Endothelial cell of umbilical vein (primary cell): ENCODE measurements around the gene SPINT2. TPM values are rescaled to one million over a fixed set of nuclear protein-coding genes. Genes with fewer than 3 reads are reported as not detected.

Source experiments
- BruUV-seq: library from RNA; stranded (reverse); fragments of 400-500 nt; replicated peaks from 2 replicates; lab custom pipeline; 2021; lab: Mats Ljungman, UMichigan
- CTCF ChIA-PET: fragments of 300-600, 350-600 bp; sonication (Branson Sonifier 250); formaldehyde crosslinking; loops from one replicate; lab custom pipeline; 2021; ENCODE audit warnings: antibody characterized with exemption, inconsistent platforms; lab: Charles Lee
- POLR2A ChIA-PET: fragments of 300-600, 350-600 bp; sonication (Branson Sonifier 250); formaldehyde crosslinking; loops from one replicate; lab custom pipeline; 2021; ENCODE audit warnings: antibody characterized with exemption, inconsistent platforms; lab: Charles Lee
- DNase-seq: peaks from one replicate; pipeline ENCODE4 v3.0.0-alpha.2; 2011; ENCODE audit warnings: low read depth, low spot score
- FAIRE-seq: peaks from 2 replicates; lab custom pipeline; 2011; peaks lifted over from hg19 to GRCh38; lab: Jason Lieb, UNC
- H2AFZ ChIP-seq: 2 replicates; pipeline ENCODE4 v1.6.0; 2012; ENCODE audit warnings: low read depth, low read length, control low read depth, inconsistent platforms
- H3K27ac ChIP-seq: 2 replicates; pipeline ENCODE4 v1.5.1; 2011; ENCODE audit warnings: low read depth, mild to moderate bottlenecking, control low read depth, low read length, moderate library complexity; ENCODE audit not compliant: insufficient read depth
- H3K27me3 ChIP-seq, 2 experiments: 2 replicates each; pipeline versions ENCODE4 v1.6.0 to v1.6.1; 2011; ENCODE audit warnings: low read length in 2 of 2, mixed read lengths in 1 of 2; ENCODE audit not compliant: control insufficient read depth in 2 of 2, insufficient read depth in 2 of 2
- H3K36me3 ChIP-seq, 2 experiments: 2 replicates in 1 of 2; 3 replicates in 1 of 2; pipeline ENCODE4 v1.5.1; 2011; ENCODE audit warnings: low read length in 2 of 2, mild to moderate bottlenecking in 1 of 2, moderate library complexity in 1 of 2; ENCODE audit not compliant: control insufficient read depth in 2 of 2, insufficient read depth in 2 of 2; ENCODE audit errors: extremely low read depth in 1 of 2
- H3K4me1 ChIP-seq: 3 replicates; pipeline ENCODE4 v1.5.1; 2011; ENCODE audit warnings: mild to moderate bottlenecking, low read length; ENCODE audit not compliant: control insufficient read depth, insufficient read depth; ENCODE audit errors: extremely low read depth
- H3K4me2 ChIP-seq: 2 replicates; pipeline ENCODE4 v1.6.1; 2011; ENCODE audit warnings: low read length, control low read depth, mixed read lengths; ENCODE audit not compliant: insufficient read depth
- H3K4me3 ChIP-seq, 3 experiments: fragments of 200-600 bp in 1 of 3; sonication (generic), shearing (Covaris generic) in 1 of 3; replicated peaks in 1 of 3; 2 replicates each; pipeline ENCODE4 v1.5.1; 2011 to 2016; ENCODE audit warnings: control low read depth in 3 of 3, low read length in 3 of 3, mild to moderate bottlenecking in 2 of 3, inconsistent platforms in 1 of 3, low read depth in 1 of 3, moderate library complexity in 1 of 3; ENCODE audit not compliant: insufficient read depth in 1 of 3
- H3K79me2 ChIP-seq: 2 replicates; pipeline ENCODE4 v1.6.0; 2012; ENCODE audit warnings: low read length, inconsistent platforms; ENCODE audit not compliant: control insufficient read depth, insufficient read depth
- H3K9ac ChIP-seq: replicated peaks from 2 replicates; pipeline ENCODE3; 2011; ENCODE audit warnings: low read length, control low read depth; ENCODE audit not compliant: insufficient read depth; ENCODE audit errors: extremely low read depth
- H3K9me1 ChIP-seq: replicated peaks from 3 replicates; pipeline ENCODE4 v1.6.0; 2011; ENCODE audit warnings: mild to moderate bottlenecking, low read length; ENCODE audit not compliant: control insufficient read depth, insufficient read depth; ENCODE audit errors: extremely low read depth
- H3K9me3 ChIP-seq: replicated peaks from 2 replicates; pipeline ENCODE4 v1.5.1; 2012; ENCODE audit warnings: low read length, inconsistent platforms; ENCODE audit not compliant: control insufficient read depth, insufficient read depth
- H4K20me1 ChIP-seq: replicated peaks from 2 replicates; pipeline ENCODE3; 2011; ENCODE audit warnings: mild to moderate bottlenecking, low read length; ENCODE audit not compliant: control insufficient read depth, insufficient read depth; ENCODE audit errors: extremely low read depth
- CTCF ChIP-seq, 2 donors: IDR thresholded peaks; 1 replicate in 1 of 2; 2 replicates in 1 of 2; pipeline ENCODE4 v1.5.1; 2011; ENCODE audit warnings: low read length in 2 of 2, mild to moderate bottlenecking in 2 of 2, moderate library complexity in 2 of 2, control low read depth in 1 of 2, inconsistent platforms in 1 of 2, low read depth in 1 of 2; ENCODE audit not compliant: insufficient read depth in 1 of 2; ENCODE audit errors: extremely low read depth in 1 of 2
- EZH2 ChIP-seq: IDR thresholded peaks from 2 replicates; pipeline ENCODE4 v1.6.1; 2012; ENCODE audit warnings: borderline replicate concordance, low read depth, mild to moderate bottlenecking, moderate library complexity, low read length, inconsistent platforms; ENCODE audit not compliant: severe bottlenecking
- FOS ChIP-seq: IDR thresholded peaks from 2 replicates; pipeline ENCODE4 v1.6.1; 2011; ENCODE audit warnings: mild to moderate bottlenecking, low read length, moderate library complexity, borderline replicate concordance; ENCODE audit not compliant: insufficient read depth
- GATA2 ChIP-seq: IDR thresholded peaks from 2 replicates; pipeline ENCODE4 v1.7.0; 2011; ENCODE audit warnings: low read depth, mild to moderate bottlenecking, moderate library complexity, mixed read lengths, low read length; ENCODE audit not compliant: insufficient read length, insufficient read depth
- JUN ChIP-seq: IDR thresholded peaks from 2 replicates; pipeline ENCODE4 v1.6.1; 2011; ENCODE audit warnings: borderline replicate concordance, low read depth; ENCODE audit not compliant: insufficient read length, insufficient read depth
- MAX ChIP-seq: IDR thresholded peaks from 2 replicates; pipeline ENCODE4 v1.6.1; 2011; ENCODE audit not compliant: insufficient read depth, insufficient read length
- POLR2A ChIP-seq: IDR thresholded peaks from 2 replicates; pipeline ENCODE4 v1.6.1; 2012; ENCODE audit warnings: low read depth, mild to moderate bottlenecking, control low read depth, low read length
- POLR2AphosphoS5 ChIP-seq: IDR thresholded peaks from 2 replicates; pipeline ENCODE4 v1.6.1; 2012; ENCODE audit warnings: low read depth, mild to moderate bottlenecking, control low read depth, low read length, moderate library complexity; ENCODE audit not compliant: insufficient read depth
- dilution Hi-C: fragments of 300-500 bp; cut with MboI; formaldehyde crosslinking; loops from one replicate; pipeline ENCODE4 v1.15.0; 2019; ENCODE audit warnings: low sequenced_read_pairs; ENCODE audit not compliant: extremely low pct_ligation_motif_present
- intact Hi-C: fragments of 100-400 bp; cut with micrococcal nuclease; formaldehyde crosslinking; loops from one replicate; pipeline ENCODE4 v1.10.0; 2022
- polyA plus RNA-seq, 4 experiments: library from polyadenylated mRNA; depleted of rRNA in 3 of 4; stranded (reverse) in 3 of 4; unstranded in 1 of 4; fragments of >200 nt; gene quantifications; 2 replicates each; pipeline versions ENCODE4 v1.2.1 to v1.2.3, GENCODE V29; 2011 to 2012; ENCODE audit warnings: missing spikeins in 1 of 4
- total RNA-seq: library from RNA; stranded (reverse); gene quantifications from 2 replicates; pipeline ENCODE4 v1.2.3, GENCODE V29; 2021

Gene SPINT2
- total and polyA plus RNA-seq, 2 donors (not counting 3 experiments of a cell fraction or from before 2014, with no cell fraction given), result 28.9 to 46.6 TPM

GRCh38 chr19:38324431-38324830, 60.1 kb downstream of the SPINT2 start:
- Histone ChIP-seq H3K9ac (no peak overlapping the region), H3K4me2 (no peak overlapping the region), H3K79me2 (no peaks in the 10 kb centered on the region), H3K36me3 (peaks cover 0 to 20% of the 10 kb centered on the region in 2 experiments), H2AFZ (no peak overlapping the region), H3K27ac (no peak overlapping the region), H3K9me3 (no peaks in the 10 kb centered on the region), H3K4me3 (no peak overlapping the region), H3K4me1 (peaks cover 7% of the 10 kb centered on the region), H4K20me1 (no peaks in the 10 kb centered on the region), H3K9me1 (peaks cover 5% of the 10 kb centered on the region), H3K27me3 (no peaks in the 10 kb centered on the region)
- dilution Hi-C loops, result no loop called here
- DNase-seq (no peak), FAIRE-seq (no peak)
- POLR2A ChIA-PET, result no interaction called here
- CTCF ChIA-PET, result no interaction called here
- no peak for TF ChIP-seq JUN
- TF ChIP-seq POLR2A, result no peak
- no peak for TF ChIP-seq POLR2AphosphoS5
- TF ChIP-seq CTCF (IDR thresholded peaks at IDR 0.05; ENCODE audit: extremely low read depth in 1 of 2, insufficient read depth in 1 of 2, low read depth in 1 of 2, low read length in 2 of 2), result no peak
- TF ChIP-seq MAX, result no peak
- no peak for TF ChIP-seq FOS
- no peak for TF ChIP-seq EZH2
- no peak for TF ChIP-seq GATA2
- intact Hi-C loops, result no loop called here
- no TSS peak for BruUV-seq
